Bladder microvascular endothelial cell (primary cell): ENCODE measurements around the gene CCT7. TPM values are rescaled to one million over a fixed set of nuclear protein-coding genes. Genes with fewer than 3 reads are reported as not detected.

ENCODE experiments used
- total RNA-seq: library from RNA; depleted of rRNA; stranded (reverse); fragments of >200 nt; gene quantifications from 2 replicates; pipeline ENCODE4 v1.2.3, GENCODE V29; 2014

The CCT7 gene
- 323 and 385 TPM in 2 replicates for total RNA-seq

DNA sequence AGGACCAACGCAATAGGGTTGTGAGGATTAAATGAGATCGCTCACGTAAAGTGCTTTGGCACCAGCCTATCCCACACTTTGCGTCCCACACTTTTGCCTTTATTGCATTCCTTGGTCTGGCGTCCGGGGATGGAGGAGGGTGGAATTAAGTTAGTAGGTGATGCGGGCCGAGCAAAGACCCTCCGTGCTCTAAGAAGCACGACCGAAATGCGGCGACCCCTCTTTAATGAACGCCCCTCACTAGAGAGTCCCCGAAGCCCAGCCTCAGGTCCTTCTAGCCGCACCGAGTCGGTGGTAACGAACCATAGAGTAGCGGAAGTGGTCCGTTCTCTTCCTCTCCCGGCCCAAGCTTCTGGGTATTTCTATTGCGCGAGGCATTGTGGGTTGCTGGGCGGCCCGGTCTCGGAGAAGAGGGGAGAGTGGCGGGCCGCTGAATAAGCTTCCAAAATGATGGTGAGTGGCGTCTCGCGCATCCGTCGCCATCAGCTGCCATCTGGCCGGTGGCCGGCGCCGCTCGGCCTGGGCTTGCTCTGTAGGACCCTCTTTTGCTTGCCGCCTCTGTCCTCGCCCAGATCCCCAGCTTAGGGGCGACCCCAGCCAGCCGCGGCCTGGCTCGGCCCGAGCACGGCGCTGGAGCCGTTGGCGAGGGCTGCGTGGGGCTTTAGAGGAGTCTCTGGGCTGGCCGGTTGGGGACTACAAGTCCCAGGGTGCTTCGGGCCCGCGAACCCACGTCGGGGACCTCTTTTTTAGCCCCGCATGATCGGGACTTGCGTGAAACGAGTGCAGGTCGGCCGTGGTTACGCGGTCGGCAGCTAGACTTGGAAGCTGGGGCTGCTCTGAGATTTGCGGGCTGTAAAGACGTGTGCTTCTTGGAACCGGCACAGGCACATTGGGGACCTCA lies at the start of gene CCT7:
TSS of gene CCT7 (plus strand) at position 377 of the 901 bp plus-strand sequence. CDS start at position 448, 71 bp downstream.

DNA sequence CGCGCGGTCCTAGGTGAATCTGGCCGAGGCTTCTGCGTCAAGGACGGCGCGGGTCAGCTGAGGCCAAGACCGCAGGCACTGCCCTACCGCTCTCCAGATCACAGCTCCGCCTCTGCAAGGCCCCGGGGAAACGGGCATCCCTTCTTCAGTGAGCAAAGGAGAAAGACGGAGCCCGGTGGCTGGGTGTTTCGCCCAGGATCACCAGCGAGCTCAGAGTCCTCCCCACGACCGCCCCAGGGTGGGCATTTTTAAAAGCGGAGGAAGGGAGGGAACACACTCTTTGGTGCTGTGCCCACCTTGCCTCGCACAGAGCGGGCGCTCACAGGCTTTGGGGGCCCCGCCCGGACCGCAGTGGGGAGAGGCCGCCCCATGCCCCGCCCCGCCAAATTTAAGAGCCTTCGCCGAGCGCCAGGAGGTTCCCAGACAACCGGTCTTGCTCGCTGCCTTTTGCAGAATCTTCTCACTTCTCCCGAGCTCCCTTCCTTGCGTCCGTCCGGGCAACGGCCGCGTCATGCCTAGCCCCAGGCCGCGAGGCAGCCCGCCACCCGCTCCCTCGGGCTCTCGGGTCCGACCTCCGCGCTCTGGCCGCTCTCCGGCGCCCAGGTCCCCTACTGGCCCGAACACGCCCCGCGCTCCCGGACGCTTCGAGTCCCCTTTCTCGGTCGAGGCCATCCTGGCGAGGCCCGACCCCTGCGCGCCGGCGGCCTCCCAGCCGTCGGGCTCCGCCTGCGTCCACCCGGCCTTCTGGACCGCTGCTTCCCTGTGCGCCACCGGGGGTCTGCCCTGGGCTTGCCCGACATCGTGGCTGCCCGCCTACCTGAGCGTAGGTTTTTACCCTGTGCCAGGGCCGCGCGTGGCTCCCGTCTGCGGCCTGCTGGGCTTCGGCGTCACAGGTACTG lies 31.7 kb upstream of the CCT7 start, which contains the start of gene NOTO:
TSS of gene NOTO (plus strand) at position 419 of the 899 bp plus-strand sequence. CDS start at position 512, 93 bp downstream.

DNA sequence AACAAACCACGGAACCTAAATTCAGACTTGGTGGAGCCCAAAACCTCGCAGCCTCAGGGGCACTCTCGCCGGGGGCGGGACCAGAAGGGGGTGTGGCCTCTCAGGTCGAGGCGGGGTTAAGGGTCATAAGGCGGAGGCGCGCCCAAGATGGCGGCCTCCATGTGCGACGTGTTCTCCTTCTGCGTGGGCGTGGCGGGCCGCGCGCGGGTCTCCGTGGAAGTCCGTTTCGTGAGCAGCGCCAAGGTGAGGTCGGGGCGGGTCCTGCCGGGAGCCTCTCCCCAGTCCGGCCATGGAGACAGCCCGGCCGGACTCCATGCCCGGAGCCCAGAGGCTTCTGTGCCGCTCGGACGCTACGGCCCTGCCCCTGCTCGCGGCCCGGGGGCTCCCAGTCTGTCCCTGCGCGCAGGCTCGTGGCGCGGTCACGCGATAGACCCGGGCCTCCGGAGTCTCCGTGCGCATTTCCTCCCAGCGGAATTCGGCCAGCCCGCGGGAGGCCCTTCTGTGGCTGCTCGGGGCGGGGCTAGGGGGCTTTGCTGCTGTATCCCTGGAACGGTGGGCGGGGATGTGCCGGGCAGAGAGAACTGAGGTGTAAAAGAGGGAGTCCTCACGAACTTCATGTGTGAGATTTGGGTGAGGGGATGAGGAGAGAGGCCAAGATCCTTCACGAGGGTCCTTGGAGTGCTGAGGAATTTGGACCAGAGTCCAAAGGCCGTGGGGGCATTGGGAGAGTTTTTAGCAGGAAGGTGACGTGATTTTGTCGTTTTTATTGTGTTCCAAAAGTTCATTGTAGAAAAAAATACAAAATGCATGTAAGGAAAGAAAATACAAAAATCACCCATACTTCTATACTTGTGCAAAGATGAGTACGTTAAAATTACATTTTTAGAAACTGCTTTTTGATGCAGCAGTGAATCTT lies 19.7 kb upstream of the CCT7 start, which contains the start of gene SMYD5:
TSS of gene SMYD5 (plus strand) at position 126 of the 916 bp plus-strand sequence. CDS start at position 148, 22 bp downstream.

DNA sequence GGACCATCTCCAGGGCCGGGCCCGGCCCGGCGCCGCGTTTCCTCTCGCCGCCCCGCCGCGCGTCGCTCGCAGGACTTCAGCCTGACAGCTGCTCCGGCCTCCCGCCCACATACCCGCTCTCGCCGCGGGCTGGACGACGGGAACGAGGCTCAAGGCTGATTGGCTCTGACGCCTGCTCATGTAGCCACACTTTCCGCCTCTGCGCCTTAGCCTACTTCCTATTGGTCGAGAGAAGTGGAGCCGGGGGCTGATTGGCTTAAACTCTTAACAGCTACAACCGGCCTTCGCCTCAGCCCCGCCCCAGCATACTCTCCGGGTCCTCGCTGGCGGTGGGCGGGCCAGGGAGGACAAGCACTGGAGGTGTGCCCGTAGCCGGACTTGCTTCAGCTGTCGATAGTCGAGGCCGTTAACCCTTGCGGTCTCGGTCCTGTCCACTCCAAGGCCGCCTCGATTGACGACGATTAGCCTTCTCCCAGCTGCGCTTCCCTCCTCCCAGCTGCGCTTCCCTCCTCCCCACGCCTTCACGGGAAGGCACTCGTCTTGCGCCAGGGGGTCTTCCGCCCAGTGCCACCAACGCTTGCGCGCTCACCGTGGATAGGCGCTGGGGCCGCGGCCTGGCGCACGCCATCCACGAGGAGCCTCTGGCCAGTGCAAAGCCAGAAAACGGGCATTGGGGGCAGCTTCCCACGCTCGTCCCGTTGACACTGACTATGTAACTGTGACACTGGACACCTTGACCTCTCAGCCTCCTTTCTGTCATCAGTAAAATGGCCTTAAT lies 765 bp upstream of the CCT7 start, which contains the start of gene PRADC1:
TSS of gene PRADC1 (minus strand) at position 86 of the 778 bp plus-strand sequence. CDS start at position 7, 79 bp downstream.

DNA sequence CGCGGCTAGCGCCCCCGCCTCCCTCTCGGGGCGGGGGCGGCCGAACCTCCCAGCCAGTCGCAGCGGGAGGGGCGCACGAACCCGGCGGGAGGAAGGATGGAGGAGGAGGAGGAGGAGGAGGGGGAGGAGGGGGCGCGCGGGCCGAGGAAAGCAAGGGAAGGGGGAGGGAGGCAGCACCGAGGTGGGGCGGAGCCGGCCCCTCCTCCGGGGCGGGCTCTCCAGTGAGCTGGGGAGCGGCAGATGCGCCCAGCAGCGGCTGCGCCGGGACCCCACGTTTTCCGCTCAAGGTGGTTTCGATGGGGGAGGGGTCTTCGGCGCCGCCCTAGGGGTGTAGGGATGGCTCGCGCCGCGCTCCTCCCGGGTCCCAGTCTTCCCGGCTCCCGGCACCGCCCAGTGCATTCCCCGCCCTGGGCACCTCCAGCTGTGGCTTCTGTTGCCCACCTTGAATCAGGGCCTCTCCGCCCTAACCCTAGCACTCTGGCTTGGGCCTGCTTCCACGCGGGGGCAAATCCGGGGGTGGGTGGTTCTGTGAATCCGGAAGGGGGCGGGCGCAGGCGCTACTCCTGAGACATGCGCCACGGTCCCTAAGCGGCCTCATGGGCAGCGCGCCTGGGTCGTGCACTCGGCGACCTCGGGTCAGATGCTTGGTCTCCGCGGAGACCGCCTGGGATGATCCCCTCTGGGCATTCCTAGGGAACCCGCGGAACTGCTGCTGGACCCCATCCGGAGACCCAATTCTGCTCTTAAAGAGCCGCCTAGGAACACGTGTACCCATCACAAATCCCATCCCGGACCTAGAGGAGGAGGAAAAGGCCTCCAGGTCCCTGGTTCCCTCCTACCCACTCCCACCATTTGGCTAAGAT lies 50.4 kb downstream of the CCT7 start, which contains the start of gene FBXO41:
TSS of gene FBXO41 (minus strand) at position 183 of the 863 bp plus-strand sequence. CDS start 14,848 bp downstream, outside the sequence.

DNA sequence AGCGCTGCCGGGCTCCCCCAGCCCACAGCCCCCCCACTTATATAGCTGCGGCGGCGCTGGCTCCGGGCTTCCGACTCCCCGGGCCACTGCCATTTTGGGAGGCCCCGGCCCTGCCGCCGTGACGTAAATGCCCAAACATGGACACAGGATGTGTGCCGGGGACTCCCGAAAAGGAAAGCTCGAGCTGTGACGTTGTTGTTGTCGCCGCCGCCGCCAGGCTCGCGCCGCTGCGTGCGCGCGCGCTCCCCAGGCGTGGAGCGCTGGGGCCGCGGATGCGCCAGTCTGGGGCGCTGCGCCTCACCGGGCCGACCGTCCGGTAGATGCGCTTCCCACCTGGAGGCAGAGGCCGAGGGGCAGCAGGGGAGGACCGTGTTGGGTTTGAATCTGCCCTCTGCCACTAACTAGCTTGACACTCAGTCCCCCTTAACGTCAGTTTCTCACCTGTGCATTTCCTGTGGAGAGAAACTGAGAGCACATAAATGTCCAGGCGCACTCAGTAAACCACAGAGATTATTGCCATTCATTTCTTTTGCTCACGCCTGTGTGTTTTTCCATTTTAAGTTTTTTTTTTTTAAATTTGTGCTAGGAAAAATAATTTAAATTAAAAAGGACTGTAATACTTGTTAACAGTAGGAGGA lies 59.5 kb downstream of the CCT7 start, which contains the start of gene EGR4:
TSS of gene EGR4 (minus strand) at position 15 of the 638 bp plus-strand sequence. CDS start 231 bp downstream, outside the sequence.

Other genes with a start within 250 kb of the CCT7 start
- 10.7 and 14.6 TPM in 2 replicates for gene SFXN5, start 162.6 kb upstream of the CCT7 start, total RNA-seq
- gene RAB11FIP5, start 121.4 kb upstream of the CCT7 start, total RNA-seq = 31.2 and 46.3 TPM in 2 replicates
- gene NOTO, start 31.7 kb upstream of the CCT7 start, total RNA-seq = not detected in 2 replicates
- 11.0 and 17.9 TPM in 2 replicates for gene SMYD5, start 20.1 kb upstream of the CCT7 start, total RNA-seq
- 18.9 and 26.7 TPM in 2 replicates for gene PRADC1, start 1.1 kb upstream of the CCT7 start, total RNA-seq
- 0.16 and 0.19 TPM in 2 replicates for gene FBXO41, start 50.2 kb downstream of the CCT7 start, total RNA-seq
- gene EGR4, start 59.2 kb downstream of the CCT7 start, total RNA-seq = not detected in 2 replicates
- gene ALMS1, start 151.5 kb downstream of the CCT7 start, total RNA-seq = 5.5 and 11.3 TPM in 2 replicates